Lung (tissue), 12 donors: ENCODE data around the gene CPT1A. TPM values are rescaled to one million over a fixed set of nuclear protein-coding genes. Genes with fewer than 3 reads are reported as not detected.
A peak's percentile ranks its signal among the peaks of the same experiment; 100 is the strongest.

Source experiments
- ATAC-seq: fragments of 200-7000 bp; cut with Tn5 transposase; one replicate; pipeline ENCODE4 v1.9.1; 2020; ENCODE audit warnings: moderate number of reproducible peaks; ENCODE audit not compliant: insufficient read depth, low FRiP score
- DNase-seq, 3 donors: peaks; one replicate each; pipeline ENCODE4 v3.0.0-alpha.2; 2013 to 2017
- H3K27ac ChIP-seq, 2 donors: one replicate each; pipeline ENCODE4 v1.5.1; 2013; ENCODE audit warnings: mild to moderate bottlenecking in 2 of 2, moderate library complexity in 2 of 2, control low read depth in 1 of 2, inconsistent platforms in 1 of 2, low read depth in 1 of 2, low read length in 1 of 2
- H3K27me3 ChIP-seq, 3 donors: one replicate each; pipeline ENCODE4 v1.5.1; 2013; ENCODE audit warnings: low read length in 2 of 3; ENCODE audit not compliant: control insufficient read depth in 3 of 3, insufficient read depth in 3 of 3
- H3K36me3 ChIP-seq, 4 donors: one replicate each; pipeline ENCODE4 v1.5.1; 2013; ENCODE audit warnings: low read length in 4 of 4, mild to moderate bottlenecking in 1 of 4, moderate library complexity in 1 of 4; ENCODE audit not compliant: control insufficient read depth in 4 of 4, insufficient read depth in 4 of 4
- H3K4me1 ChIP-seq, 5 donors: one replicate each; pipeline ENCODE4 v1.5.1; 2013; ENCODE audit warnings: low read length in 5 of 5, mild to moderate bottlenecking in 2 of 5, moderate library complexity in 1 of 5; ENCODE audit not compliant: control insufficient read depth in 5 of 5, insufficient read depth in 5 of 5
- H3K4me3 ChIP-seq: one replicate; pipeline ENCODE4 v1.5.1; 2013; ENCODE audit warnings: mild to moderate bottlenecking, control low read depth, moderate library complexity
- H3K9ac ChIP-seq, 2 donors: one replicate each; pipeline ENCODE4 v1.5.1; 2013; ENCODE audit warnings: low read length in 2 of 2, control low read depth in 1 of 2; ENCODE audit not compliant: insufficient read depth in 1 of 2
- H3K9me3 ChIP-seq, 4 donors: one replicate each; pipeline ENCODE4 v1.5.1; 2013; ENCODE audit warnings: low read length in 3 of 4, mild to moderate bottlenecking in 1 of 4, moderate library complexity in 1 of 4; ENCODE audit not compliant: control insufficient read depth in 4 of 4, insufficient read depth in 3 of 4
- CTCF ChIP-seq: IDR thresholded peaks from 2 replicates; pipeline ENCODE4 v1.5.1; 2012; ENCODE audit warnings: mild to moderate bottlenecking; ENCODE audit errors: control extremely low read depth, extremely low read depth
- WGBS, 2 donors: extraction: QIAGEN DNeasy Blood & Tissue Kit; methylation state at CpG; one replicate each; pipeline ENCODE4 v1.1.7; 2013; 5-methylcytosine and 5-hydroxymethylcytosine counted together
- polyA plus RNA-seq, 2 donors: library from polyadenylated mRNA; stranded (reverse); fragments of 200-250 nt; gene quantifications; one replicate each; pipeline ENCODE4 v1.2.1, GENCODE V29; 2013
- total RNA-seq, 2 donors: library from RNA; depleted of rRNA in 1 of 2; stranded (reverse); fragments of >200 nt in 1 of 2; gene quantifications; one replicate each; pipeline ENCODE4 v1.2.1, GENCODE V29; 2014 to 2021
- donor health status: control.
- donor health status: control.
- donor health status: Bipolar disorder and iron deficiency.
- donor health status: healthy.
- donor health status: DM: yes; HTN: yes; CAD: no.

Gene CPT1A
- total and polyA plus RNA-seq, 4 donors: 17.0 to 51.7 (median 18.4) TPM

GRCh38 chr11:68763181-68763721 is 78.5 kb downstream of the CPT1A start:
- H3K4me1 ChIP-seq: no peaks in the 10 kb centered on the region
- DNase-seq (peak in 1 of 3 donors; percentile 9), ATAC-seq (no peak)
- H3K36me3 ChIP-seq: peaks cover 5 to 36% (median 13%) of the 10 kb centered on the region in 4 donors
- H3K9me3 ChIP-seq: no peaks in the 10 kb centered on the region
- TF ChIP-seq CTCF: no peak
- H3K27me3 ChIP-seq: no peaks in the 10 kb centered on the region
- WGBS, 2 donors: 64 to 73% methylated on average over 10 of the region's 10 CpGs
- no peak overlapping the region for H3K4me3 ChIP-seq
- no peak overlapping the region for H3K27ac ChIP-seq
- H3K9ac ChIP-seq: no peak overlapping the region

GRCh38 chr11:68762481-68762880 is 79.2 kb downstream of the CPT1A start:
- no peak overlapping the region for H3K9ac ChIP-seq
- DNase-seq (no peak), ATAC-seq (no peak)
- H3K27me3 ChIP-seq: no peaks in the 10 kb centered on the region
- H3K4me3 ChIP-seq: no peak overlapping the region
- no peaks in the 10 kb centered on the region for H3K4me1 ChIP-seq
- TF ChIP-seq CTCF: no peak
- H3K27ac ChIP-seq: no peak overlapping the region
- H3K9me3 ChIP-seq: no peaks in the 10 kb centered on the region
- H3K36me3 ChIP-seq: peaks cover 5 to 42% (median 19%) of the 10 kb centered on the region in 4 donors
- WGBS, 2 donors: 51 to 84% methylated on average over 15 of the region's 15 CpGs

GRCh38 chr11:68761801-68762200 is 79.9 kb downstream of the CPT1A start:
- no peak overlapping the region for H3K27ac ChIP-seq
- peaks cover 5 to 46% (median 23%) of the 10 kb centered on the region in 4 donors for H3K36me3 ChIP-seq
- H3K9ac ChIP-seq: no peak overlapping the region
- H3K27me3 ChIP-seq: no peaks in the 10 kb centered on the region
- 84 to 88% methylated on average over 12 of the region's 12 CpGs for WGBS, 2 donors
- no peak overlapping the region for H3K4me3 ChIP-seq
- ATAC-seq (no peak), DNase-seq (no peak)
- TF ChIP-seq CTCF: no peak
- H3K9me3 ChIP-seq: no peaks in the 10 kb centered on the region
- H3K4me1 ChIP-seq: no peaks in the 10 kb centered on the region

GRCh38 chr11:68759991-68760390 is 81.7 kb downstream of the CPT1A start:
- DNase-seq (no peak), ATAC-seq (no peak)
- H3K27me3 ChIP-seq: no peaks in the 10 kb centered on the region
- H3K27ac ChIP-seq: no peak overlapping the region
- no peaks in the 10 kb centered on the region for H3K9me3 ChIP-seq
- H3K9ac ChIP-seq: no peak overlapping the region
- TF ChIP-seq CTCF: no peak
- H3K4me1 ChIP-seq: no peaks in the 10 kb centered on the region
- peaks cover 11 to 47% (median 25%) of the 10 kb centered on the region in 4 donors for H3K36me3 ChIP-seq
- 94 to 96% methylated on average over 15 of the region's 15 CpGs for WGBS, 2 donors
- H3K4me3 ChIP-seq: no peak overlapping the region
